ENCODE results near the gene MRGPRX2.

MRGPRX2 gene

GRCh38 chr11:19100885-19101284, 40.4 kb upstream of the MRGPRX2 start:
- Histone ChIP-seq H3K4me1 (ENCODE audit: control insufficient read depth, low read depth, low read length) (no peaks in the 10 kb centered on the region), H3K36me3 (ENCODE audit: control insufficient read depth, insufficient read depth, low read length) (no peaks in the 10 kb centered on the region), H3K79me1 (ENCODE audit: low read length) (no peaks in the 10 kb centered on the region), H3K79me2 (ENCODE audit: control insufficient read depth, insufficient read depth, low read length) (no peaks in the 10 kb centered on the region), H3K27me3 (ENCODE audit: insufficient read depth, low read length, poor library complexity) (no peaks in the 10 kb centered on the region), H3K27ac (ENCODE audit: low read depth, low read length) (no peak overlapping the region), H3K9ac (ENCODE audit: low read length) (no peak overlapping the region), H3K56ac (ENCODE audit: low read length) (no peak overlapping the region), H2BK15ac (replicated peaks; ENCODE audit: low read depth) (no peak overlapping the region), H4K8ac (ENCODE audit: low read depth, low read length) (no peak overlapping the region), H2BK120ac (ENCODE audit: low read depth, low read length) (no peak overlapping the region), H3K4me3 (ENCODE audit: low read length) (no peak overlapping the region), H2BK5ac (ENCODE audit: low read length) (no peak overlapping the region), H2AK5ac (ENCODE audit: low read length) (no peak overlapping the region), H3K4me2 (ENCODE audit: low read length) (no peak overlapping the region), H3K23ac (ENCODE audit: low read length) (no peak overlapping the region), H3K4ac (ENCODE audit: low read depth, low read length) (no peak overlapping the region), H3K18ac (ENCODE audit: low read length) (no peak overlapping the region), H4K5ac (ENCODE audit: low read length) (no peak overlapping the region)
- no peak for DNase-seq
- WGBS (ENCODE audit: extremely low coverage, insufficient coverage, low lambda C conversion rate) = 100% methylated on average over 2 of the region's 4 CpGs

DNA sequence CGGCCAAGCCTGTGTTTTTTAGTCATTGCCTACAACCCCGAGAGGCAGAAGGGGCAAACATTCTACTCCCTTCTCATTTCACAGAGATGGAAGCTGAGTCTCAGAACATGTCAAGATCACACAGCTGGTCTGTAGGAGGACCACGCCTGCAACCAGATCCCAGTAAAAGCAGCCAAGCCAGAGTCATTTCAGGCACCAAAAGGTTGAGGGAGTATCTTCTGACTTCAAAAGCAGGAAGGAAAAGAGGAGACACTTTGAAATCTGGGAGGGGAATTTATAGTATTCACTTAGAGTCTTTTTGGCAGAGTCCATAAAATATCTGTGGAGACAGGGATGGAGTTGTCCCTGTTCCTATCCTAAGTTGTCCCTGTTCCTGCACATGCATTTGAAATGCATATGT, 38.6 kb upstream of the MRGPRX2 start:
- WGBS (ENCODE audit: extremely low coverage, insufficient coverage, low lambda C conversion rate) = no CpG with 5 or more reads among the region's 3 CpGs
- H3K4me1 ChIP-seq (ENCODE audit: control insufficient read depth, low read depth, low read length) = no peaks in the 10 kb centered on the region
- no peak overlapping the region for H3K27ac ChIP-seq (ENCODE audit: low read depth, low read length)
- H3K79me2 ChIP-seq (ENCODE audit: control insufficient read depth, insufficient read depth, low read length) = no peaks in the 10 kb centered on the region
- no peaks in the 10 kb centered on the region for H3K79me1 ChIP-seq (ENCODE audit: low read length)
- no peak overlapping the region for H3K4ac ChIP-seq (ENCODE audit: low read depth, low read length)
- H3K27me3 ChIP-seq (ENCODE audit: insufficient read depth, low read length, poor library complexity) = no peaks in the 10 kb centered on the region
- no peak overlapping the region for H3K56ac ChIP-seq (ENCODE audit: low read length)
- H2AK5ac ChIP-seq (ENCODE audit: low read length) = no peak overlapping the region
- no peak overlapping the region for H2BK15ac ChIP-seq (replicated peaks; ENCODE audit: low read depth)
- H3K18ac ChIP-seq (ENCODE audit: low read length) = no peak overlapping the region
- no peak overlapping the region for H3K23ac ChIP-seq (ENCODE audit: low read length)
- H3K9ac ChIP-seq (ENCODE audit: low read length) = no peak overlapping the region
- H2BK120ac ChIP-seq (ENCODE audit: low read depth, low read length) = no peak overlapping the region
- H4K5ac ChIP-seq (ENCODE audit: low read length) = no peak overlapping the region
- no peaks in the 10 kb centered on the region for H3K36me3 ChIP-seq (ENCODE audit: control insufficient read depth, insufficient read depth, low read length)
- H2BK5ac ChIP-seq (ENCODE audit: low read length) = no peak overlapping the region
- DNase-seq = no peak
- no peak overlapping the region for H3K4me2 ChIP-seq (ENCODE audit: low read length)
- no peak overlapping the region for H4K8ac ChIP-seq (ENCODE audit: low read depth, low read length)
- H3K4me3 ChIP-seq (ENCODE audit: low read length) = no peak overlapping the region

- Histone ChIP-seq H3K4me1 (ENCODE audit: control insufficient read depth, low read depth, low read length) (no peaks in the 10 kb centered on the region), H3K4me2 (ENCODE audit: low read length) (no peak overlapping the region), H3K36me3 (ENCODE audit: control insufficient read depth, insufficient read depth, low read length) (no peaks in the 10 kb centered on the region), H2BK15ac (replicated peaks; ENCODE audit: low read depth) (no peak overlapping the region), H3K4ac (ENCODE audit: low read depth, low read length) (no peak overlapping the region), H3K79me1 (ENCODE audit: low read length) (no peaks in the 10 kb centered on the region), H3K27me3 (ENCODE audit: insufficient read depth, low read length, poor library complexity) (no peaks in the 10 kb centered on the region), H3K4me3 (ENCODE audit: low read length) (no peak overlapping the region), H4K5ac (ENCODE audit: low read length) (no peak overlapping the region), H2BK120ac (ENCODE audit: low read depth, low read length) (no peak overlapping the region), H3K9ac (ENCODE audit: low read length) (no peak overlapping the region), H4K8ac (ENCODE audit: low read depth, low read length) (no peak overlapping the region), H3K23ac (ENCODE audit: low read length) (no peak overlapping the region), H3K79me2 (ENCODE audit: control insufficient read depth, insufficient read depth, low read length) (no peaks in the 10 kb centered on the region), H3K27ac (ENCODE audit: low read depth, low read length) (no peak overlapping the region), H2AK5ac (ENCODE audit: low read length) (no peak overlapping the region), H3K18ac (ENCODE audit: low read length) (no peak overlapping the region), H3K56ac (ENCODE audit: low read length) (no peak overlapping the region), H2BK5ac (ENCODE audit: low read length) (no peak overlapping the region)
- WGBS (ENCODE audit: extremely low coverage, insufficient coverage, low lambda C conversion rate) = no CpG with 5 or more reads among the region's 2 CpGs
- no peak for DNase-seq
Measured at GRCh38 chr11:19094859-19095258, 34.3 kb upstream of the MRGPRX2 start.

GRCh38 chr11:19093976-19094375, 33.5 kb upstream of the MRGPRX2 start:
- Histone ChIP-seq H3K56ac (ENCODE audit: low read length) (no peak overlapping the region), H3K23ac (ENCODE audit: low read length) (no peak overlapping the region), H2BK120ac (ENCODE audit: low read depth, low read length) (no peak overlapping the region), H3K4me1 (ENCODE audit: control insufficient read depth, low read depth, low read length) (no peaks in the 10 kb centered on the region), H3K4me2 (ENCODE audit: low read length) (no peak overlapping the region), H4K5ac (ENCODE audit: low read length) (no peak overlapping the region), H3K79me2 (ENCODE audit: control insufficient read depth, insufficient read depth, low read length) (no peaks in the 10 kb centered on the region), H4K8ac (ENCODE audit: low read depth, low read length) (no peak overlapping the region), H3K9ac (ENCODE audit: low read length) (no peak overlapping the region), H3K27me3 (ENCODE audit: insufficient read depth, low read length, poor library complexity) (no peaks in the 10 kb centered on the region), H3K18ac (ENCODE audit: low read length) (no peak overlapping the region), H3K79me1 (ENCODE audit: low read length) (no peaks in the 10 kb centered on the region), H2AK5ac (ENCODE audit: low read length) (no peak overlapping the region), H2BK5ac (ENCODE audit: low read length) (no peak overlapping the region), H3K36me3 (ENCODE audit: control insufficient read depth, insufficient read depth, low read length) (no peaks in the 10 kb centered on the region), H3K4me3 (ENCODE audit: low read length) (no peak overlapping the region), H3K4ac (ENCODE audit: low read depth, low read length) (no peak overlapping the region), H2BK15ac (replicated peaks; ENCODE audit: low read depth) (no peak overlapping the region), H3K27ac (ENCODE audit: low read depth, low read length) (no peak overlapping the region)
- no peak for DNase-seq
- no CpG with 5 or more reads among the region's 4 CpGs for WGBS (ENCODE audit: extremely low coverage, insufficient coverage, low lambda C conversion rate)

DNA sequence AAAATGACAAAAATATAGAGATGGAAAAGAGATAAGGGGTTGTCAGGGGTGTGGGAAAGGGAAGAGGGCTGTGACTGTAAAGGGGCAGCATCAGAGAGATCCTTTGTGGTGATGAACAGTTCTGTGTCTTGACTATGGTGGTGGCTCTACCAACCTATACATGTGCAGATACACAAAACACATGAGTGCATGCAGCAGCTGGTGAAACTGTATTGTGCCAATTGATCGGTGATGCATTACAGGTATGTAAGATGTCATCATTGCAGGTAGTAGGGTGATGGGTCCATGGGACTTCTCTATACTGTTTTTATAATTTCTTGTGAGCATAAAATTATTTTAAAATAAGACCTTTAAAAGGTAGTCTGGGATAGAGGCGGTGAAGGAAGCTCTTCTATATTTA, 32.3 kb upstream of the MRGPRX2 start:
- no peak overlapping the region for H3K9ac ChIP-seq (ENCODE audit: low read length)
- H4K8ac ChIP-seq (ENCODE audit: low read depth, low read length) = no peak overlapping the region
- H2BK120ac ChIP-seq (ENCODE audit: low read depth, low read length) = no peak overlapping the region
- WGBS (ENCODE audit: extremely low coverage, insufficient coverage, low lambda C conversion rate) = no CpG with 5 or more reads among the region's 2 CpGs
- no peak overlapping the region for H2BK15ac ChIP-seq (replicated peaks; ENCODE audit: low read depth)
- no peak overlapping the region for H3K18ac ChIP-seq (ENCODE audit: low read length)
- no peak overlapping the region for H3K4me3 ChIP-seq (ENCODE audit: low read length)
- no peak overlapping the region for H3K27ac ChIP-seq (ENCODE audit: low read depth, low read length)
- H3K79me2 ChIP-seq (ENCODE audit: control insufficient read depth, insufficient read depth, low read length) = no peaks in the 10 kb centered on the region
- no peaks in the 10 kb centered on the region for H3K79me1 ChIP-seq (ENCODE audit: low read length)
- H3K56ac ChIP-seq (ENCODE audit: low read length) = no peak overlapping the region
- no peak overlapping the region for H2AK5ac ChIP-seq (ENCODE audit: low read length)
- no peak for DNase-seq
- H3K4me2 ChIP-seq (ENCODE audit: low read length) = no peak overlapping the region
- no peaks in the 10 kb centered on the region for H3K27me3 ChIP-seq (ENCODE audit: insufficient read depth, low read length, poor library complexity)
- no peaks in the 10 kb centered on the region for H3K4me1 ChIP-seq (ENCODE audit: control insufficient read depth, low read depth, low read length)
- H3K23ac ChIP-seq (ENCODE audit: low read length) = no peak overlapping the region
- no peaks in the 10 kb centered on the region for H3K36me3 ChIP-seq (ENCODE audit: control insufficient read depth, insufficient read depth, low read length)
- no peak overlapping the region for H2BK5ac ChIP-seq (ENCODE audit: low read length)
- H4K5ac ChIP-seq (ENCODE audit: low read length) = no peak overlapping the region
- no peak overlapping the region for H3K4ac ChIP-seq (ENCODE audit: low read depth, low read length)

- no peak overlapping the region for H3K23ac ChIP-seq (ENCODE audit: low read length)
- no peaks in the 10 kb centered on the region for H3K36me3 ChIP-seq (ENCODE audit: control insufficient read depth, insufficient read depth, low read length)
- H2BK15ac ChIP-seq (replicated peaks; ENCODE audit: low read depth) = no peak overlapping the region
- no peaks in the 10 kb centered on the region for H3K4me1 ChIP-seq (ENCODE audit: control insufficient read depth, low read depth, low read length)
- no peak overlapping the region for H3K9ac ChIP-seq (ENCODE audit: low read length)
- WGBS (ENCODE audit: extremely low coverage, insufficient coverage, low lambda C conversion rate) = no CpG with 5 or more reads among the region's 3 CpGs
- H3K18ac ChIP-seq (ENCODE audit: low read length) = no peak overlapping the region
- H2BK5ac ChIP-seq (ENCODE audit: low read length) = no peak overlapping the region
- no peak overlapping the region for H2AK5ac ChIP-seq (ENCODE audit: low read length)
- no peak for DNase-seq
- H3K4me3 ChIP-seq (ENCODE audit: low read length) = no peak overlapping the region
- H3K79me2 ChIP-seq (ENCODE audit: control insufficient read depth, insufficient read depth, low read length) = no peaks in the 10 kb centered on the region
- H4K5ac ChIP-seq (ENCODE audit: low read length) = no peak overlapping the region
- H3K4ac ChIP-seq (ENCODE audit: low read depth, low read length) = no peak overlapping the region
- no peak overlapping the region for H2BK120ac ChIP-seq (ENCODE audit: low read depth, low read length)
- H3K79me1 ChIP-seq (ENCODE audit: low read length) = no peaks in the 10 kb centered on the region
- no peaks in the 10 kb centered on the region for H3K27me3 ChIP-seq (ENCODE audit: insufficient read depth, low read length, poor library complexity)
- H3K56ac ChIP-seq (ENCODE audit: low read length) = no peak overlapping the region
- H3K4me2 ChIP-seq (ENCODE audit: low read length) = no peak overlapping the region
- no peak overlapping the region for H4K8ac ChIP-seq (ENCODE audit: low read depth, low read length)
- H3K27ac ChIP-seq (ENCODE audit: low read depth, low read length) = no peak overlapping the region
Measured at GRCh38 chr11:19092342-19092741, 31.8 kb upstream of the MRGPRX2 start.

Measured in mesendoderm (in vitro differentiated cells).